GM19238 (cell line): Measurements from ENCODE around the gene SLC22A23.

ENCODE experiments used
- DNase-seq: peaks from one replicate; pipeline ENCODE4 v3.0.0; 2011; ENCODE audit warnings: low spot score; ENCODE audit not compliant: insufficient read length

The SLC22A23 gene

DNA sequence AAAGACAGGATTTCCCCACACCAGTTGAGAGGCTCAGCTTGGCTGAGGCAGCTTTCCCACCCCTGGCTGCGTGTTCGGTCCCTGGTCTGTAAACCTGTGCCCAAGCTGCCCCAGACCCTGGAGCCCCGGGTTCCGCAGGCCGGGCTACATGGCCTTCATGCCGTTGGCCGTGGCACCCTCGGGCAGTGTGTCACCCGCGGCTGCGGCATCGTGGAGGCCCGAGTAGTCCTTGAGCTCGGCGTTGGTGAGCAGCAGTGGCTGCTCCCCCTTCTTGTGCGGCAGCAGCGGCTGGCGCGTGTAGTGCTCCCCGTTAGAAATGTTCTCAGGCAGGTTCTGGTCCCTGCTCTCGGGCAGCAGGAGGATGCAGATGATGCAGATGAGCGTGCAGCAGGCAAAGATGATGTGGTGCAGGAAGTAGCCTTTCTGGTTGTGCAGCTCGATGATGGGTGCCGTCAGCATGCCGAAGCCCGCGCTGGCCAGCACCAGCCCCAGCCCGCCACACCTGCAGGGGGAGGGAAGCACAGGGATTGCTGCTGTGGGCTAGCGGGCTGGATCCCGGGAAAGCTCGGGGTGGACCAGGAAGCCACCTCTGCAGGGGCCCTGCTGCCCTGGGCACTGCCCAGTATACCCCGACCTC, 183.8 kb downstream of the SLC22A23 start:
- DNase-seq = no peak

- no peak for DNase-seq
These were observed 185.1 kb downstream of the SLC22A23 start for GRCh38 chr6:3271756-3272155.

DNA sequence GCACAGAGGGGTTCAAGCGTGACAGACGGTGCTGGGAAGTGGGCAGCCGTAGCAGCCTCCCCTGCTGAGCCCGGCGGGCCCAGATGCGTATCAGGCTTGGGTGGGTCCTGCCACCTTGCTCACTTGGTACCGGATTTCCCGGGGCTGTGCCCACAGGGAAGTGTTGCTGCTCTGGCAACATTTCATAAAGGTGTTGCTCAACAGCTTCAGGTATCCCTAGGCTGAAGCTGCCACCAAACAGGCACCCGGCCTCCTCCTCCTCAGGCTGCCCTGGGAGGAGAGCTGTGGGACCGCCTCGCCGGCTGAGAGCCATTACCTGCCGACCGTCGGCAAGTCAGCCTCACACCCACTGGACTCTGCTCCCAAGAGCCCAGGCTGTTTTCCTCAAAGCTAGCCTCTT, 186.6 kb downstream of the SLC22A23 start:
- DNase-seq = no peak

- no peak for DNase-seq
These were observed 187.4 kb downstream of the SLC22A23 start for GRCh38 chr6:3269281-3269975.

DNA sequence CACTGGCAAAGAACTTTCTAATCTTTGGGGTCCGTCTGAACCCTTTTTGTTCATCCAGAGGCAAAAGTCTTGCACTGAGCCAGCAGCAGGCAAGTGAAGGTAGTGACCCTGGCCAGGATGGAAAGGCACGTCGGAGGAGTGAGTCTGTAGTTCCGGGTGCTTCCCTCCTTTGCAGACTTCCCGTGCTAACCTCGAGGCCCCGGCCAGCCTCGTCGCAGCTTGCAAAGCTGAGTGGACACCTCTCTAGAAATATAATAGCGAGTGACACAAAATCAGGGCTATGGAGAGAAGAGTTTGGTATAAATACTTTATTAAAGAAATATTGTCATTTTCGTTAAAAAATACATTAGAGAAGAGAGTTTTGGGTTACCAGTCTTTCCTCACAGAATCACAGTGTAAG, 188.2 kb downstream of the SLC22A23 start:
- no peak for DNase-seq

DNA sequence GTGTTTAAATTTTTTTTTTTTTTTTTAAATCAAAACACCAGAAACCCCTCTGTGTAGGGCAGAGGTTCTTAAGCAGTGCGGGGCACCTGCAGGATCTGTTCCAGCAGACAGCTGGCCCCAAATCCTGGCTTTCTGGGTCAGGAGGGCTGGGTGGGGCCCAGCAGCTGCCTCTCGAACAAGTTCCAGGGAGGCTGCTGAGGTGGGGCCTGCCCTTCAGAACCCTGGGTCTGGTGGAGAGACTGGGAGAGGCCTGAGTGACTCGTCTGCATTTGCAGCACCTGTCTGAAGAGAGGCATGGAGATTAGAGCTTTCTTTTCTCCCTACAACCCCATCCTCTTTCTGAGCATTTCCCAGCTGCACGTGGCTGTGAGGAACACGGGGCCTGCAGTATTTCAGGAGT, 189.7 kb downstream of the SLC22A23 start:
- DNase-seq = no peak

DNA sequence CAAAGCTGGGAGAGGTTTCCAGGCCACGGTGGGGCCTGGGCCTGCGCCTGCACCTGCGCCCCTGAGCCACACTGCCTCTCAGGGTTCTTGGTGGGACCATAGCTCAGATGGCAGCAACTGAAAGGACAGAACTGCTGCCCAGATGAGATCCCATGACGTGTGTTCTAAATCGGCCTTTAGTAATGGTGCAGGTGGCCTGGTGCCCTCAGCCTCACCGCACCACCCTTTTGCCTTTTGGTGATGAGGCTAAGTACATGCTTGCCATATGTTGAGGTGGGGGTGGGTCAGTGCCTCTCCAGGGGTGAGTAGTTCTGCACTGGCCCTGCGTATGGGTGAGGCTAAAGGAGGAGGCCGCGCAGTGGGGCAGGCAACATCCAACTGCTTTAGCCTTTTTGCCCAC, 190.7 kb downstream of the SLC22A23 start:
- DNase-seq = no peak

DNA sequence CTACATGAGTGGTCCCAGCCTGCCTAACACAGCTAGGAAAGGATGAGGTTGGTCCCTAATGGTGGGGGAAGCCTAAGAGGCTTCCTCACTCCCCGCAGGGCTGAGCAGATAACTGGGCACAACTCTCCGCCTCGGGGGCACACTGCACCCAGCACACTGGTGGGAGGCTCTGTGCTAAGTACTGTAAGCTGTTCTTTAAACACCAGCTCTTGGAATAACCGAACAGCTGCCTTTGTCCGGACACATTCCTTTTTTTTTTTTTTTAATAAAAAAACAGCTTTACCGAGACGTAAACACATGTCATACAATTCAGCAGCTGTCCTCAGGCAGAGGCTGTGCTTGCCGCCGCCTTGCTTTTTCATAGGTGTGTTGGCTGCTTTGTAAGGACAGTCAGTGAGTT, 191.2 kb downstream of the SLC22A23 start:
- no peak for DNase-seq

- DNase-seq = no peak
These were observed 192.5 kb downstream of the SLC22A23 start for GRCh38 chr6:3264356-3264755.

DNA sequence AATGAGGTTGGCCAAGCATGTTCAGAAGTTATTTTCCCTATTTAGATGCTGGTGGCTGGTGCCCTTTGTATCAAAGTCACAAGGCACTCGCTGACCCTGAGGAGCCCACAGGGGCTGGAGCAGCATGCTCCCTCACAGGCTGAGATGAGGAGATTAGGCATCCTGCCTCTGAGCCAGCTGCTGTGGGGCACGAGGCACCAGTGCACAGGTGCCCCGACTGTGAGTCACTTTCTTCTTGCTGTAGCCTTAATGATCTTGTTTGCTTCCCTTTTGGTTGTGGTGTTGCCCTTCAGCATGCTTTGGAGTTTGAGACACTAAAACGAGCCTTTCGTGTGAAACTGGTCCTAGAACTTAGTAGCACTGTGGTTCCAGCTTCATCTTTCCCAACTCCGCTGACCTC, 193.8 kb downstream of the SLC22A23 start:
- DNase-seq = no peak

DNA sequence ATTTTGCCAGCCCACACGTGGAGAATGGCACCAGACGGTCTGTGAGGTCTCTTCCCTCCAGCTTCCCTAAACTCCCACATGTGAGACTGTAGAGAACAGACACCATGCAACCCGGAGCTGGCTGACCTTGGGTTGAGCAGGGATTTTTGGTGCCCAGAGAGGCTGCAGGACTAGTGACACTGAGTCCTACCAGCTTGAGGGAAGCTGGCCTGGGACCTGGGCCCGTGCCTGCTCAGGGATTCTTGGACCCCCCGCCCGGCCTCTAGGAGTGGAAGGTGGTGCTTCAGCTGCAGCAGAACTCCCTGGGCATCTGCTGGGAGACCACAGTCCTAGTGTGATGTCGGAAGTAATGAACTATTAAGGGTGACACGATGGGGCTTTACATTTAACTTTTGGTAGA, 194.9 kb downstream of the SLC22A23 start:
- no peak for DNase-seq

DNA sequence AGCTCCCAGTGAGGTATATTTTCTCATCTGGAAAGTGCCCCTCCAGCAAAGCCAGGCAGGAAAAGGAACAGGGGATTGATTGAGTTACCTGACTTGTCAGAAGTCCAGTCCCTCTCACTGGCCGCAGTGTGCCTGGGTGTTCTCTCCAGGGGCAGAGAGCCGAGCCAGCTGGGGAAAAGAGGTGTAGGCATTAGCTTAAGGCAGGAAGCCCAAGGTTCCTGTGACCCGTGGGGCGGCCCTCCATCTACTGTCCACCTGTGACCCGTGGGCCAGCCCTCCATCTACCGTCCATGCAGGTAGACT, 195.4 kb downstream of the SLC22A23 start:
- no peak for DNase-seq

DNA sequence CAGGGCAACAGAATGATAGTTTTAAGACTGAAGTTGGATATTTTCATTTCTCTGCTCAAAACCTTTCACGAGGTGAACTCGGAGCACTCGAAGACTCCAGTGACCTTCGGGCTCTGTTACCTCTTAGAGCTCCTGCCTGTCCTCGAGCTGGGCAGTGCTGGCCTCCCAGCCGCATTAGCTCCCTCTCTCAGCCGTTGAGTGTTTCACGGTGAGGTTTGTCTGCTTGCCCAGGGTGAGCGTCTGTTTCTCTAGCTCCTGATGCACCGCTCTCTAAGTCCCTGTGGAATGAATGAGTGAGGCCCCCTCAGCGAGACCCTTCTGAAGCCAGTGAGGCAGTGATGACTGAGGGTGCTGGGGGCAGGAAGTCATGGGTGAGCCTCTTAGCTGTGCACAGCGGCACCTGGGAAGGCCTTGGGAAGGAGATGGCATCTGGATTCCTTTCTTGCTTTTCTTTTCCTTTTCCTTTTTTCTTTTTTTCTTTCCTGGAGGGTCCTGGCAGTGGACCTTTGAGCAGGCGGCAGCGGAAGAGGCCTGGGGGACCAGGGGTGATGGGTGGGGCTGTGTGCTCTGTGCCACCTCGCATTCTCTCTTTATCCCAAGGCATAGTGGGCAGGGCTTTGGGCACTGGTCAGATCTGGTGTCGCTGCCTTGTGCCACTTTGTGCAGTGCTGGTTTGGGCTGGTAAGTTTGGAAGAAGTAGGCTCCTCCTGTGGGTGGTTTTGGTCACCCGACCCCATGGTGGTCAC, 195.9 kb downstream of the SLC22A23 start:
- DNase-seq = no peak

- DNase-seq = no peak
These were observed 196.6 kb downstream of the SLC22A23 start for GRCh38 chr6:3260296-3260695.

- DNase-seq = peak; percentile 39
These were observed 197.3 kb downstream of the SLC22A23 start for GRCh38 chr6:3259491-3259958.

- peak; percentile 97 for DNase-seq
These were observed 197.9 kb downstream of the SLC22A23 start, which contains the start of gene PSMG4 for GRCh38 chr6:3258720-3259490. Gene PSMG4 (plus strand): TSS chr6:3258947. CDS start chr6:3259023, 76 bp downstream.

GRCh38 chr6:3258201-3258600, 198.6 kb downstream of the SLC22A23 start:
- DNase-seq = no peak

GRCh38 chr6:3253597-3253961, 203.3 kb downstream of the SLC22A23 start:
- no peak for DNase-seq

DNA sequence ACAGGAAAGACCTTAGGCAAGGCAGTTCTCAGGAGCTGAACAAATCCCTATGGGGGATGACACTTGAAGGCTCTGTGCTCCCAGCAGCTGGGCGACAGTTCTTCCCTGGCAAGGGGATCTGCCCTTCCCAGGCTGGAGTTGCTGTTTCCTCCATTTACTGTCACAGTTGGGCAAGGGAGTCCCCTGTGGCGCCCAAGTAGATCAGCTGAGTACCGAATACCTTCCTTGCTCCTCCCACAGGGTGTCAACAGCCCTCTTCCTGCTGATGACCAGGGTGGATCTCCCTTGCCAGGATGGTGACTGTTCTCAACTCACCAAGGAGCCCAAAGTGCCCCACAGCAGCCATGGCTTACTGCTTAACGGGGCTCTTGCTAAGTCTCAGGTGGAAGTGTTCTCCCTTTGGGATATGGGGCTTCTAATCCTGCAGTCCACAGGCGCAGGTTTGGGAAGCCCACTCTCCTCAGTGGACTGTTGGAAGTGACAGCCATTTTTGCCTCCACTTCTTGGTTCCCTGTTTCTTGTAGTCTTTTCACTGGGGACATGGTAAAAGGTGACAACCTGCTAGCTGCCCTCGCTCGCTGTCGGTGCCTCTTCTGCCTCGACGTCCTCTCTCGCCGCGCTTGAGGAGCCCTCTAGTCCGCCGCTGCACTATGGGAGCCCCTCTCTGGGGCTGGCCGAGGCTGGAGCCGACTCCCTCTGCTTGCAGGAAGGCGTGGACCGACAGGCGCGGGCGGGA, 203.8 kb downstream of the SLC22A23 start:
- no peak for DNase-seq

DNA sequence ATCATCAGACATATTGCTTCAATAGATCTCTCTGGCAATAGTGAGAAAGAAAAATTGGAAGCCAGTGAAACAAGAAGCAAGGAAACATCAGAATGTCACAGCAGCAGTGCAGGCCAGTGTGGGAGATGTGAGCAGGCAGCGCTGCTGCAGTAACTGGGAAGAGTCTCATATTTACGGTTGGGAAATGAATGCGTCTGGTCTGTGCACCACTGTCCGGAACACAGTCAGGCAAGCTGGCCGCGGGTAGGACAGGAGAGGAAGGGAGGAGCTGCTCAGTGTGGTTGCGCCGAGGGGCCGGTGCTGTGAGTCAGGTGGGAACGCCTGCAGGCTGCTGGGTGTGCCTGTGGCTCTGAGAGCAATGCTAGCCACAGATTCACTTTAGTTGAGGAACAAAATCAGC, 204.5 kb downstream of the SLC22A23 start:
- DNase-seq = no peak
